Fibroblast of skin of back (primary cell): ENCODE measurements around the gene ITGA7.
A peak's percentile ranks its signal among the peaks of the same experiment; 100 is the strongest.

ENCODE experiments used
- DNase-seq: peaks from one replicate; pipeline ENCODE4 v3.0.0-alpha.2; 2013

ITGA7 gene

DNA sequence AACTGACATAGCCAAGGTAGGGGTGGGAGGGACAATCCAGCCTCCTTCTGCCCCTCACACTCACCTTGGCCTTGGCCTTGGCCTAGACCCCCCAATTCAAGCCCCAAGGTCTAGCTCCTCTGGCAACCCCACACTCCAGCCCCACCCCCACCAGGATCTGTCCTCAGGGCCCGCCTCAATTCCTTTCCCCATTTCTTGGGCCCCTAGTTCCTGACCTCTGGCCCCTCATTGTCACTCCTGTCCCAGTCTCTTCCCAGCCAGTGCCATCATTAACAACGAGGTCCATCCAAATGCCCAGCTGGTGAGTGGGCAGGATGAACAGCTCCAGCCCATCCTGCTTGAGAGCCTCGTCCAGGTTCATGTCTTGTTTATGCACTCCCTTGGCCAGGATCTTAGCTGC is 28.4 kb upstream of the ITGA7 start:
- DNase-seq, result no peak

DNA sequence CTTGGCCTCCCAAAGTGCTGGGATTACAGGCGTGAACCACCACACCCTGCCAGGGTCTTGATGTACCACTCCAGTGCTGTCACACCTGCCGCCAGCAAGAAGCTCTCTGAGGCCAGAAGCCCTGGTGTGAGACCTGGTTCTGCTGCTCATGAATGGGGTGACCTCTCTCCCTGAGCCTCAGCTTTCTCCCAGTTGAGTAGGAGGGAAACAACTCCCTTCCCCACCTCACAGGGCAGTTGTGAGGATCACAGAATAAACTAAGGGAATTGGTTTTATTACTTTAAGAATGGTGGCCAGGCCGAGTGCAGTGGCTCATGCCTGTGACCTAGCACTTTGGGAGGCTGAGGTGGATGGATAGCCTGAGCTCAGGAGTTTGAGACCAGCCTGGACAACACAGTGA is 26.9 kb upstream of the ITGA7 start:
- DNase-seq, result no peak

DNA sequence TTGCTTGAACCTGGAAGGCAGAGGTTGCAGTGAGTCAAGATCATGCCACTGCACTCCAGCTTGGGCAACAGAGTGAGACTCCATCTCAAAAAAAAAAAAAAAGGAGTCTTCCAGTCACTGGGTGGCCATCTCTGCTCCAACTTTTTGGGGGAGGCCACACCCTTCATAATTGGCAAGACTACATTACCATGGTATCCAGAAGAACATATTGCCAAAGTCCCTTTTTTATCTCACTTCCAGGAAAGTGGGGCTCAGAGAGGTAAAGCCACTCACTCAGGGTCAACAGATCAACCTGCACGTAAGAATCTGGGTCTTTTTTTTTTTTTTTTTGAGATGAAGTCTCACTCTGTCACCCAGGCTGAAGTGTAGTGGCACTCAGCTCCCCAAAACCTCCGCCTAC is 26.2 kb upstream of the ITGA7 start:
- no peak for DNase-seq

DNA sequence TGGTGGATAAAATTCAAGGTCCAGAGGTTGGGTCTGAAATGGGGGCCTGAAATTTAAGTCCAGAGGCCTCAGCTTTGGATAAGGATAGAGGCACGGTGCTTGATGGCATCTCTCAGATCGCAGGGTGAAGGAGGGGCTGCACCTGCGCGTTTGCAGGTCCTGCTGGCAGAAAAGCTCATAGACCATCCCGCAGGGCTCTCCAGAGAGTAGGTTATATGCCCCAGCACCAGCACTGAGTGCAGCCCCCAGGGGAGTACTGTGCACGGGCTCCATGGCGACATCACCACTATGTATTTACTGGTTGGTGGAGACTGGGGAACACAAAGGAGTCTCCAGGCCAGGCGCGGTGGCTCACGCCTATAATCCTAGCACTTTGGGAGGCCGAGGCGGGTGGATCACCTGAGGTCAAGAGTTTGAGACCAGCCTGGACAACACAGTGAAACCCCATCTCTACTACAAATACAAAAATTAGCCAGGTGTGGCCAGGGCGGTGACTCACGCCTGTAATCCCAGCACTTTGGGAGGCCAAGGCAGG is 25.4 kb upstream of the ITGA7 start:
- no peak for DNase-seq

DNA sequence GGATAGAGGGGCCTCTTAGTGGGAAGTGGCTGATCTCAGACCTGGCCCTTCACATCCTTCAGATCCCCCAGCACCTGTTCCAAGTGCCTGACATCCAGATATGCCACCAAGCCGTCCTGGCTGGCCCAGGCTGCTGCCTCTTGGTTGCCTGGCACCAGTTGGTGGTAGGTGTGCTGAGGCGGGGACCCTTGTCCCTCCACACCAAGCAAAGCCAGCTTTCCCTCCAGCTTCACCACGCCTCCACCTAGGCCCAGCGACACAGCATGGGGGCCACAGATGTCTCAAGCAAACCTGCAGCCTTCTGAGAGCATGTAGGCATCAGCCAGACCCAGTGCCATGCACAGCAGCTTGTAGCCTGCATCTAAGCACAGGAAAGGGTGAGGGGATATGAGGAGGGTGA is 24.6 kb upstream of the ITGA7 start:
- DNase-seq, result no peak

DNA sequence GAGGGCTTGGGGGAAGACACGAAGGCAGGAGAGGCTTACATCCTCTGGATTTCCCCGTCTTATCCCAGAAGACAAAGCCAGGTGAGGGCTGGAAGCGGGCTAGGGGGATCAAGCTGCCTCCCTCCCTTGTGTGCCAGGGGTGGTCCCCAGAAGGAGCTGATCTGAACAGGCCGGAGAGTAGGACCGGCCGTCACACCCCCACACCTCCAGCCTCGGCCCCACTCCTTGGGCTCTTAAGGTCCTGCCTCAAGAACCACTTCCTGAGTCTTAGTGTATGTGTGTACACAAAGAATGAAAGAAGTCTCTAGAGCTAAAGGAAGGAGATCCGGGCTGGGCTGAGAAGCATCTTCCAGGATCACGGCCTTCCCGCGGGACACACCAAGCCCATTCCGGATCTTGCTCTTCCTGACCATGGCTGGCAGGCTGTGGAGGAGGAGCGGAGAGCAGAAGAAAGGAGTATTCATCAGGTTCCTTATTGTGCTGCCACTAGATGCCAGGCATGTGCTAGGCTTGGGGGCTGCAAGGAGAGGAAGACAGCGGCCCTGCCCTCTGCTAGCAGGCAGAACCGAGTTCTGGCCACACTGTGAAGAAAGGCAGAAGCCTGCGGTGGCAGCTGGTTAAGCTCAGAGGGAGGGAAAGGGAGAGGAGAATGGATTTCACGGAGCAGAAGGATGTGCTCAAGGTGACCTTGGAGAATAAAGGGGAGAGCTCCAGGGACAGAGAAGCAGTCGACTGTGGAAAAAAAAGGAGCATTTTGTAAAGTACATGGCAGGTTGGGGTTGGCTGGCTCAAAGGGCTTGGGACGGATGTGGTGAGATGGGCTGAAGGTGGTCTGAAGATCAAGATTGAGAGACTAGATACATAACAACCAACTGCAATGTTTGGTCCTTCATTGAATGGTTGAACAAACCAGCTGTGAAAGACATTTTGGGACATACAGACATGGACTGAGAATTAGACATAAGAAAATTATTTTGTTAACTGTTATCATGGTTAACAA is 22.4 kb upstream of the ITGA7 start:
- DNase-seq, result peak; percentile 68

DNA sequence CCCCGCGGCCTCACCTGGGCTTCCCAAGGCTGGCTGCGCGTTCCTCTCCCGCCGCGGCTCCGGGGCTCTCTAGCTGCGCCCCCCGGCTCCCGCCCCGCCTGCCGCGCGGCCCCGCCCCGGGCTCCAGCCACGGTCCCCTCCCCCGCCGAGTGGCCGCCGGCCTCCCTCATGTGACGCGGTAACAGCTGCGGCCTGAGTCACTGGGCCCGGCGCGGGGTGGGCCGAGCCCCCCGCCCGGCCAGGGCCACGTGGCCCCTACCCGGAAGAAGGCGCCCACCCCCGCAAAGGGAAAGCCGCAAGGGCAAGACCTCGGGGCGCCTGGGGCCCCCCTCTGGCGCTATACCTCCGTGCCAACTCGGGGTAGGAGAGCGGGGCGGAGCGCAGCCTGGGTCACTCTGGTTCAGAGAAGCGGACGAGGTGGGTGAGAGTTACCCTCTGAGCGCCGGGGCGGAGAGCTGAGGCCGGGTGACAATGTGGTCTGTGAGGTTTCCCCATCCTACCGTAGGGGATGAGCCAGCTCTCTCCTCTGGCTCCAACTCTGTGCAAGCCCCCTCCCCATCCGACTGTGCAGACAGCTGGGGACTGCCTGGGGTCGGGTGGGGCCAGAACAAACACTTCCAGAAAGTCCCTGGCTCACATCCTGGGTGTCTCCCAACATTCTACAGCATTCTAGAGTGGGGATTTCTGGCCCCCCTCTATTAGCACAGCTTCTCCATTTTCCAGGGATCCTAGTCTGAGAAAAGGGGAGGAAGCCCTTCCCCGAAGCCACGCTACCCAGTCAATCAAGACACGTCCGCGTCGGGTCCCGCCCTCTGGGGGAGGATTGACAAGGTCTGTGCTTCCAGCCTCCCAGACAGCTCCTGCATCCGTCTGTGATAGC is 21.5 kb upstream of the ITGA7 start, which contains the start of gene CD63:
Gene CD63 (minus strand): TSS at position 71 of the 880 bp plus-strand sequence. CDS start 668 bp downstream, outside the sequence.
- DNase-seq, result peak; percentile 96

DNA sequence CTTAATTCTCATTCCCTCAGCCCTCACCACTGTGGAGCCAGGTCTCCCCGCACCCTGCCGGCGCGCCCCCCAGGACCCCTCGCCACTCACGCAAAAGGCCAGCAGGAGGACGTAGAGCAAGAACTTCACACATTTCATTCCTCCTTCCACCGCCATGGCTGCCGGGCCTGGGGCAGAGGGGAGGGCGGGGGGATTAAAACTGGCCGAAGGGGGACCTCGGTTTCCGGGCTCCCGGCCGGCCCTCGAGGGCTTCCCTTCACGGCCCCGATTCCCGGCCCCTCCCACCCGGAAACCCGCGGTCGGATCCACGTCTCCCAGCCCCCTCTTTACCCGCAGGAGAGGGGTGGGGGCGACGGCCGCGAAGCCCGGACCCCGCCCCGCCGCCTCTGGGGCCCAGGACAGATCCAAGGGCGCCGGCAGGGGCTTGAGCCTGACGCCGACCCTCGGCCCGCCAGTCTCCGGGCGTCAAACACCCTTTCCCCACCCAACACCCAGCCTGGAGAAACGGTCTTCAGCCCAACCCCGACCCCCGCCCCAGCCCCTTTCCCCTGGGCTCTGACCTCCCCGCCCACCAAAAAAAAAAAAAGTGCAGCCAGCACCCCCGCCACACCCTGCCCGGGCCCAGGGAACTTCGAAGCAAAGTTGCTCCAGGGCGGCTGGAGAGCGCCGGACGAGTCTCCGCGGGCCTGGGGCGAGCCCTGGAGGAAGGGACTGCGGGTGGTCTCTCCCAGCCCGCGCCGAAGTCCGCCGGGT is 20.7 kb upstream of the ITGA7 start:
- DNase-seq, result peak; percentile 72

DNA sequence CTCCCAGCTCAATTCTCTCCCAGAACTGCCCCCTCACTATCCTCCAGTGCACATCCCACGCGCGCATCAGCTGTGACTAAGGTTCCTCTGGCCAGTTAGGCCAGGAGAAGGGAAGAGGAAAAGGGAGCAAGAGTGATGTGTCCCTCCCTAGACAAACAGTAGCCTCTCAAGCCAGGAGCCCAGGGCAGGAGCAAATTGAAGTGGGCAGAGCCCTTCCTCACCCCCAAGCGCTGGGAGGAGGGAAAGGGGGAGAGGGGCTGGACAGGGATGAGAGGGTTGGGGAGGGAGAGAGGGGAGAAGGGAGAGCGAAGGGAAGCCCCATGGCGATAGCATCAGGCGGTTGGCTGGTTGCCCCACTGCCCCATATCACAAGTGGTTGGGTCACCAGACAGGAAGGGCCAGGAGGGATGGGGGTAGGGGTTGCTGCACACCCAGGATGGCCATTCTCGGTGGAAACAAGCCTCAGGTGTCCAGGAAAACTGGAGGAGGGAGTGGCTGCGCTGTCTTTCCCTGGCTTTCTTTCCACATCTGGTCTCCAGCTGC is 20.0 kb upstream of the ITGA7 start:
- DNase-seq, result no peak

DNA sequence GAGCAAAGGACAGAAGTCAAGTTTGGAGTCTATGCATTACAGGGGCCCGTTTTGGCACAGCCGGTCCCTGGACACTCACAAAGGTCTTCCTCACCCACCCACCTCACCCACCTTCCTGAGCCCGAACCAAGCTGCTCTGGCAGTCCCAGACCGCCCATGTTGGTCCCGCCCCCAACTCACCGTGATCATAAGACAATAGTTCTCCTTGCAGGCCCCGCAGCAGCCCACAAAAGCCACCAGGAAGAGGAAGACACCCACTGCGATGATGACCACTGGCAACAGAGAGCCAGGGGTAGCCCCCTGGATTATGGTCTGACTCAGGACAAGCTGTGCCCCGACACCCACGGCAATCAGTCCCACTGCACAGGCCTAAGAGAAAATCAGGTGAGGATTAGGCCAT is 19.3 kb upstream of the ITGA7 start:
- no peak for DNase-seq

DNA sequence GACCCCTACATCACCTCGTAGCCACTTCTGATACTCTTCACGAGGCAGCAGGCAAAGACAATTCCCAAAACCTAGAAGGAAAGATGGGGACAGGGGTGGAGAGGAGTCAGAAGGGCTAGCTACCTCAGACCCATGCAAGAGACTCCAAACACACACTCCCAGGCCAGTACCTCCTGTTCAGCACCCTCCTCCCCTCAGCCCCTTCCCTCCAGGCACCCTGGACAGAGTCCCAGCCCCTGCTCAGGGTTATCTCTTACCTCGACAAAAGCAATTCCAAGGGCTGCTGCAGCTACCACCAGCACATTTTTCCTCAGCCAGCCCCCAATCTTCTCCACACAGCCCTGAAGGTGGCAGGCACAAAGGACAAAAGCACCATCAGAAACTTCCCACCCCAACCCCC is 17.9 kb upstream of the ITGA7 start:
- no peak for DNase-seq

DNA sequence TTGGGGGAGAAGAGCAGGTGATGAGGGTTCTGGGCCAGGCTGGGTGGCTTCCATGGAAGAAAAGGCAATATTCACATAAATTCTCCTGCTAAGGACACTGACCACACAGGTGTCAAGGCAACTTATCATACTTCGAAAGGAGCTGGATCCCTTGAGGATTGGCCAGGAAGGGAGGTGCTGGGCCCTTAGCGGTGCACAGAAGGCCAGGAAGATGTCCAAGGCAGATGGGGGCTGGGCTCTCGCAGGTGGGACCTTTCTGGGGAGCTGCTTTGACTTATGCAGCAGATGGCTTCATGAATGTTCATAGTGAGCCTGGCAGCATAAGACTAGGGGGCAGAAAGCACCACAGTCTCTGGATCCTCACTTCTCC is 17.2 kb upstream of the ITGA7 start:
- DNase-seq, result no peak

DNA sequence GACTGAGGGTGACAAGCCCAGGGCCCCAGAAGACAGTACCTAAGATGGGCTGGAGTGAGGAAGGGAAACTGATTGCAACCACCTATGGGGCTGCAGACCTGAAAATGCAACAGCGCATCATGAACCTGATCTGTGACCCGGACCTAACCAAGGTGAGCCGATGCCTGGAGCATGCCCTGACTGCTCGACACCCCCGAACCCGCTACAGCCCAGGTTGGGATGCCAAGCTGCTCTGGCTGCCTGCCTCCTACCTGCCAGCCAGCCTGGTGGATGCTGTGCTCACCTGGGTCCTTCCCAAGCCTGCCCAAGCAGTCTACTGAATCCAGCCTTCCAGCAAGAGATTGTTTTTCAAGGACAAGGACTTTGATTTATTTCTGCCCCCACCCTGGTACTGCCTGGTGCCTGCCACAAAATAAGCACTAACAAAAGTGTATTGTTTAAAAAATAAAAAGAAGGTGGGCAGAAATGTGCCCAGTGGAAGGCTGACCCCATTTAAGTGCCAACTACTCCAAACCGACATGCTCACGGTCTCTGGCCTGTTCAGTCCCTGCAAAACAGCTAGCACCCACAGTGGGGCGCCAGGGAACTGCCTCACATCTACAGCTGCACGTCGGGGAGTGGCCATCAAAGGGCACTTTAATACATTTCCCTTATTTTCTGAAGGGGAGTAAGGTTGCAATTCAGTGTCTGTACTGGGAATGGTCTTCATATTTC is 16.7 kb upstream of the ITGA7 start:
- peak; percentile 64 for DNase-seq

DNA sequence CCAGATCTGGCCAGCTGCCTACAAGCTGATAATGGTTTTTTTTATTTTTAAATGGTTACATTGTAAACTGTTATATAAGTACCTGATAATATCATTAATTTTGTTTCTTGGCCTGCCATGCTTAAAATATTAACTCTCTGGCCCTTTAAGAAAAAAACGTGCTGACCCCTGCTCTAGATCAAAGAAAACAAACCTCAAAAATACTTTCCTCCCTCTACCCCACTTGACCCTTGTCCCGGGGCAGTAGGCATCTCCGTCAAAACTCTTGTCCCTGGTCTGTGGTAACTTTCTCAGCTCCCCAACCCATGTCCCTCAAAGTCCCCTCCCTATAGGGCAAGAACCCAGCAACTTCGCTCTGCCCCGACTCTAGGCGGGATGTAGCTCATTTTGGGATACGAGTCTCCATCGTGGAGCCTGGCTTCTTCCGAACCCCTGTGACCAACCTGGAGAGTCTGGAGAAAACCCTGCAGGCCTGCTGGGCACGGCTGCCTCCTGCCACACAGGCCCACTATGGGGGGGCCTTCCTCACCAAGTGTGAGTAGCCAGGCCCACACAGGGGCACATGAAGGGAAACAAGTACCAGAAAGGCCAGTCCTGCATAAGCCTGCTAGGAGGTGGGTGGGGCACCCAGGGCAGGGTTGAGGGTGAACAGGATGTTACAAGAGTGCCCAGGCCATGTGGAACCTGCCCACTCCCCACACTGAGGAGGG is 16.0 kb upstream of the ITGA7 start:
- no peak for DNase-seq

DNA sequence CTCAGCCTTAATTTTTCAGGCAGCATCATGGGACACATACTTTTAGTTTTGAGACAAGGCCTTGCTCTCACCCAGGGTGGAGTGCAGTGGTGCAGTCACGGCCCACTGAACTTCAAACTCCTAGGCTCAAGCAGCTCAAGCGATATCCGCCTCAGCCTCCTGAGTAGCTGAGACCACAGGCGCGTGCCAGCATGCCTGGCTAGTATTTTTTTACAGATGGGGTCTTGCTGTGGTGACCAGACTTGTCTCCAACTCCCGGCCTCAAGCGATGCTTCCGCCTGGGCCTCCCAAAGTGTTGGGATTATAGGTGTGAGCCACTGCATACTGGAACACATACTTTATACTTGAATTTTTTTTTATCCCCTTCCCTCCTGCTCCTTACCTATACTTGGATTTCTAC is 15.2 kb upstream of the ITGA7 start:
- DNase-seq, result no peak

DNA sequence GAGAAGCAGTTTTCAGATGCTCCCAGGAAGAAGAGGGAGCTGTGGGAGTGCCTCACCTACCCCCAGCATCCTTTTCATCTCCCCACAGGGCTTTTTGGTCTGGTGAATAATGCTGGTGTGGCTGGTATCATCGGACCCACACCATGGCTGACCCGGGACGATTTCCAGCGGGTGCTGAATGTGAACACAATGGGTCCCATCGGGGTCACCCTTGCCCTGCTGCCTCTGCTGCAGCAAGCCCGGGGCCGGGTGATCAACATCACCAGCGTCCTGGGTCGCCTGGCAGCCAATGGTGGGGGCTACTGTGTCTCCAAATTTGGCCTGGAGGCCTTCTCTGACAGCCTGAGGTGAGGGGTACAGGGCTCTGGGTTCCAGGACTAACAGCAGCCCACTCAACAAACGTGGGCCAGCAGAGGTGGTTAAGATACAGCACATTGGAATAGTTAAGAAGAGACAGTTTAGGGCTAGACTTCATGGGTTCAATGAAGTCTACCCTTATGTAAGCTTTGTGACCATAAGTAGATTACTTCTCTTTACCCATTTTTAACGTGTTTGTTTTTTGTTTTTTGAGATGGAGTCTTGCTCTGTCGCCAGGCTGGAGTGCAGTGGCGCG is 14.0 kb upstream of the ITGA7 start:
- DNase-seq, result no peak

DNA sequence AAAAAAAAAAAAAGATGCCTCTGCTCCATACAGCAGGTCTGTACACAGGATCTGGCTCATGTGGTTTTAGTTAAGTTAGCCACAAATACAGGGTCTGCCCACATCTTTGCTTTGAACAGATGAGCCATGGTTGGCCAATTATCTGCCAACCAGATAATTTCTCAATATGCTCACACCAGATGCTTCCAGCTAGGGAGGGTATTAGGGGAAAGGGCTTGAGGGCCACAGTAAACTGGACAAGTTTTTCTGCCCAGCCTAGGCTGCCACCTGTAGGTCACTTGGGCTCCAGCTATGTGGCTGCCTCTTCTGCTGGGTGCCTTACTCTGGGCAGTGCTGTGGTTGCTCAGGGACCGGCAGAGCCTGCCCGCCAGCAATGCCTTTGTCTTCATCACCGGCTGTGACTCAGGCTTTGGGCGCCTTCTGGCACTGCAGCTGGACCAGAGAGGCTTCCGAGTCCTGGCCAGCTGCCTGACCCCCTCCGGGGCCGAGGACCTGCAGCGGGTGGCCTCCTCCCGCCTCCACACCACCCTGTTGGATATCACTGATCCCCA is 13.3 kb upstream of the ITGA7 start:
- DNase-seq, result peak; percentile 89

DNA sequence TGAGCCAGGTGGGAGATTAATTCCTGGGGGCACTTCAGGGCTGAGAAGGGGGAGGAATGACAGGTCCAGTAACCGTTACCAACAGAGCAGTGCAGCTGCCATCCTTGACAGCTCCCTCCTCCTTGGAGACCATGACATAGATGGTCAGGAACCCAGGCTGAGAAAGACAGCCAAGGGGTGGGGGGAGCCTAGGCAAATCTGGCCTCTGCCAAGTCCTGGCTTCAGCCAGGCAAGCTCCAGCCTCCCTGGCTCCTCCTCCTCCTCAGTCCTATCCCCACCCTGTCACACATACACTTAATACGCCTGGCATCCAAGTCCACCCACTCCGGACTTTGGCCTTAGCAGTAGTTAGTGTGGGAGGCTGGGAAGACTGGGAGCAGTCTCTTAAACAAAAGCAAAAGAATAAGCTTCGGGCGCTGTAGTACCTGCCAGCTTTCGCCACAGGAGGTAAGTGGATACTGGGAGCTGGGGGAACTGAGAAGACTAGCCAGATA is 12.4 kb upstream of the ITGA7 start, which contains the start of gene RDH5:
Gene RDH5 (plus strand): TSS at position 323 of the 494 bp plus-strand sequence. CDS start 792 bp downstream, outside the sequence.
- DNase-seq, result peak; percentile 84

DNA sequence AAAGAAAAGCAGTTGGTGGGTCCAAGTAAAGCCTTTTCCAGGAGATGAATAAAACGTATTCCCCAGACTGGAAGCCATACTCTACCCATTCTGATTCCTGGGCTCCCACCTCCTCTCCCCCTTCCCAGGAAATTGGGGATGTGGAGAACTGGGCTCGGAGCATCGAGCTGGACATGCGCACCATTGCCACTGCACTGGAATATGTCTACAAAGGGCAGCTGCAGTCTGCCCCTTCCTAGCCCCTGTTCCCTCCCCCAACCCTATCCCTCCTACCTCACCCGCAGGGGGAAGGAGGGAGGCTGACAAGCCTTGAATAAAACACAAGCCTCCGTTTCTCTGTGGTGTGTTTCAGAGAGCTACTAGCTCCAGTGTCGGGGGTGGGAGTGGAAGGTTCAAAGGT is 11.7 kb upstream of the ITGA7 start:
- DNase-seq, result no peak
